Tracheal epithelial cell (primary cell): ENCODE results near the gene BDKRB1. TPM values are rescaled to one million over a fixed set of nuclear protein-coding genes. Genes with fewer than 3 reads are reported as not detected.

Experiments used
- total RNA-seq: library from RNA; depleted of rRNA; stranded (reverse); fragments of >200 nt; gene quantifications from 2 replicates; pipeline ENCODE4 v1.2.1, GENCODE V29; 2014

BDKRB1 gene
- 0.96 and 3.6 TPM in 2 replicates for total RNA-seq

GRCh38 chr14:96255501-96256366 is at the start of gene BDKRB1:
TSS of gene BDKRB1 (plus strand) at chr14:96256210. CDS start at chr14:96263683, 7,473 bp downstream.

Other genes with a start within 250 kb of the BDKRB1 start
- 0.21 and 0.24 TPM in 2 replicates for gene C14orf132, start 216.8 kb upstream of the BDKRB1 start, total RNA-seq
- gene BDKRB2, start 51.4 kb upstream of the BDKRB1 start, total RNA-seq, result 0.64 and 2.9 TPM in 2 replicates
- 6.6 and 9.2 TPM in 2 replicates for gene ATG2B, start 107.1 kb downstream of the BDKRB1 start, total RNA-seq
- 101 and 103 TPM in 2 replicates for gene GSKIP, start 107.3 kb downstream of the BDKRB1 start, total RNA-seq
- gene AK7, start 135.9 kb downstream of the BDKRB1 start, total RNA-seq, result 1.9 and 2.4 TPM in 2 replicates
- gene PAPOLA, start 246.2 kb downstream of the BDKRB1 start, total RNA-seq, result 57.6 and 80.8 TPM in 2 replicates